Stimulated activated CD8-positive, alpha-beta memory T cell treated with anti-CD3 and anti-CD28 coated beads, Interleukin-12 subunit alpha, Interleukin-12 subunit beta, amount 100 ng/mL, for 1 hour (primary cell): ENCODE measurements around the gene CDH13.

Experiments
- DNase-seq: peaks from one replicate; pipeline ENCODE4 v3.0.0-alpha.2; 2020; ENCODE audit warnings: low read depth

CDH13 gene

GRCh38 chr16:82848013-82848412 is 221.2 kb downstream of the CDH13 start:
- DNase-seq: no peak

GRCh38 chr16:82852388-82853008 is 225.7 kb downstream of the CDH13 start:
- no peak for DNase-seq

- DNase-seq: no peak
Measured at GRCh38 chr16:82855471-82855870, 228.7 kb downstream of the CDH13 start.

GRCh38 chr16:82857693-82858365 is 231.1 kb downstream of the CDH13 start:
- DNase-seq: no peak

- DNase-seq: no peak
Measured at GRCh38 chr16:82859662-82860061, 232.9 kb downstream of the CDH13 start.

- no peak for DNase-seq
Measured at GRCh38 chr16:82860071-82860470, 233.3 kb downstream of the CDH13 start.

GRCh38 chr16:82862057-82862456 is 235.3 kb downstream of the CDH13 start:
- DNase-seq: no peak

GRCh38 chr16:82864332-82865040 is 237.7 kb downstream of the CDH13 start:
- no peak for DNase-seq

- no peak for DNase-seq
Measured at GRCh38 chr16:82865412-82865811, 238.6 kb downstream of the CDH13 start.

- DNase-seq: no peak
Measured at GRCh38 chr16:82867485-82867884, 240.7 kb downstream of the CDH13 start.

GRCh38 chr16:82874271-82874670 is 247.5 kb downstream of the CDH13 start:
- DNase-seq: no peak

- DNase-seq: no peak
Measured at GRCh38 chr16:82874672-82875071, 247.9 kb downstream of the CDH13 start.

GRCh38 chr16:82876951-82877350 is 250.2 kb downstream of the CDH13 start:
- no peak for DNase-seq

- no peak for DNase-seq
Measured at GRCh38 chr16:82878466-82878865, 251.7 kb downstream of the CDH13 start.

GRCh38 chr16:82880346-82880745 is 253.6 kb downstream of the CDH13 start:
- DNase-seq: no peak

- DNase-seq: no peak
Measured at GRCh38 chr16:82881516-82881915, 254.7 kb downstream of the CDH13 start.

- DNase-seq: no peak
Measured at GRCh38 chr16:82882226-82882625, 255.5 kb downstream of the CDH13 start.

GRCh38 chr16:82882982-82883835 is 256.4 kb downstream of the CDH13 start:
- DNase-seq: no peak

- no peak for DNase-seq
Measured at GRCh38 chr16:82884320-82884898, 257.6 kb downstream of the CDH13 start.

GRCh38 chr16:82886146-82886545 is 259.4 kb downstream of the CDH13 start:
- DNase-seq: no peak

GRCh38 chr16:82888591-82889001 is 261.8 kb downstream of the CDH13 start:
- DNase-seq: no peak

GRCh38 chr16:82891424-82891823 is 264.7 kb downstream of the CDH13 start:
- DNase-seq: no peak
